22Rv1 (cell line): ENCODE measurements around the gene ZNFX1.

Experiments used
- CTCF ChIP-seq: fragments of 450-650 bp; IDR thresholded peaks from 2 replicates; pipeline ENCODE4 v1.5.1; 2017; ENCODE audit warnings: mild to moderate bottlenecking
- ZFX ChIP-seq: fragments of 450-650 bp; IDR thresholded peaks from 2 replicates; pipeline ENCODE4 v1.6.1; 2017; ENCODE audit warnings: antibody characterized with exemption, borderline replicate concordance

- TF ChIP-seq CTCF = no peak
- no peak for TF ChIP-seq ZFX
Observed at GRCh38 chr20:49297605-49298530, 20.0 kb upstream of the ZNFX1 start.
